RPMI7951 (cell line): ENCODE data around the gene KIRREL3. TPM values are rescaled to one million over a fixed set of nuclear protein-coding genes. Genes with fewer than 3 reads are reported as not detected.
A peak's percentile ranks its signal among the peaks of the same experiment; 100 is the strongest.

ENCODE experiments used
- DNase-seq: peaks from one replicate; pipeline ENCODE4 v3.0.0-alpha.2; 2012; ENCODE audit warnings: low read depth
- total RNA-seq: library from RNA; depleted of rRNA; stranded (reverse); fragments of >200 nt; shearing (Covaris generic); gene quantifications from 2 replicates; pipeline ENCODE4 v1.2.3, GENCODE V29; 2014

KIRREL3 gene
- total RNA-seq, 1 experiment from 2014 or later: 0.24 TPM

DNA sequence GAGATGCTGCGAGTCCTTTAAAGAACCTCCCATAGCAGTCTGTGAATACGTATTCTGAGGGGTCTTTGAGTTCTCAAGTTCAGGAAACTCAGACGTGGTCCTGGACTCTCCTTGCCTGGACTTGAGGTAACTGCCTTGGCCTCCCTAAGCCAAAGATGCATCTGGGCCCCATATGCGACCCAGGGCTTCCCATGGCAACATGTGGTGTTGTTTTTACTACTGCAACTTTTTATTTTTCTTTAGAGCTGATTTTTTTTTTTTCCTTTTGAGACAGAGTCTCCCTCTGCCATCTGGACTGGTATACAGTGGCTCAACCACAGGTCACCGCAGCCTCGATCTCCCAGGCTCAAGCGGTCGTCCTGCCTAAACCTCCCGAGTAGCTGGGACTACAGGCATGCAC, 324.0 kb downstream of the KIRREL3 start:
- no peak for DNase-seq

DNA sequence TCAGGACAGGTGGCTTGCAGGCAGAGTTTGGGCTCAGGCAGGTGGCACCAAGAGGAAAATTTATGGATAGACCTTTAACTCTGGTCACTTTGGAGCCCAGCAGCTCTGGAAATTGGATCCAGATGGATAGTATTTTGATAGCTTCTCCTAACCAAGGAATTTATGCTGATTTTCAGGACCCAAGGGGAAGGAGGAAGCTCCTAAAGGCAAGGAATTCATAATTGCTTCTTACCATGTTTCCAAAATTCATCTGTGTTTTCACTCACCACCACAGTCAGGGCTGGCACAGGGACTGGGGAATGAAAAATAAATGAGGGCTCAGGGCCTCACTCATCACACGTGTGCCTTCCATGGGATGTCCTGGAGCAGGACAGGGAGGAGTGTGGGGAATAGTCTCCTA, 327.3 kb downstream of the KIRREL3 start:
- DNase-seq: no peak

GRCh38 chr11:126669416-126669815, 331.2 kb downstream of the KIRREL3 start:
- no peak for DNase-seq

GRCh38 chr11:126664643-126665042, 335.9 kb downstream of the KIRREL3 start:
- DNase-seq: no peak

DNA sequence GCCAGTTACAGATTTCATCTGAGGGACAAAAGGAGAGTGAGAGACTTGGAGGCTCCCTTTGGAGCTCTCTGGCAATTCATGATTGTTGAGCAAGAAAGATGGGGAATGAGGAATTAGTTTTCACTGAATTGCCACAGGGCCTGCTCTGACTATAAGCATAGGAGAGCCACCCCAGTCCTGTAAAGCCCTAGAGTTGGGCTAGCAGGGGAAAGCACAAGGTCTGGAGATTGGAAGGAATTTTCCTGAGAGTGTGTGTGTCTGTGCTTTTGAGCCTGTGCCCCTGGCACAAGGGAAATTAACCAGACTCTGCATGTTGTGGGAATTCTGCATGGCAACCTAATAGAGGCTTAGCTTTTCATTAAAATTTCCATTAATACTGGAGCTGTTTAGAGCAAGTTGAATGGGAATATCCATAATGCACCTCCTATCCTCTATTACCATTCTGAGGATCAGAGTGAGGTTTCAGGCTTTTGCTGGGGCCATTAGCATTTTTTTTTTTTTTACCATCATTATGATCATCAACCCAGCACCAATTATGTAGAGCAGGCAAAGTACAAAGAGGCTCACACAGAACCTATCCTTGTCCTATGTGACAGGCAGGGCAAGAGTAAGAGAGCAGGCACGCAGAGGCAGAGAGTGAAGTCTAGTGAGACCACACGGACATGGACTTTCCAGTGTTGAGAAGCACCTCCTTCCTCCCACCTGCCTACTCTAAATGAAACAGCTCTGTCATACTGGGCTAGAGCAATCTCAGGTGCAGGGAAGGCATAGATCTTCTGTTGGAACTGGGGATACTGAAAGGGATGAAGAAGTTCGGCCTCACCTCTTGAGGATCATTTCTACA, 336.6 kb downstream of the KIRREL3 start:
- DNase-seq: no peak

DNA sequence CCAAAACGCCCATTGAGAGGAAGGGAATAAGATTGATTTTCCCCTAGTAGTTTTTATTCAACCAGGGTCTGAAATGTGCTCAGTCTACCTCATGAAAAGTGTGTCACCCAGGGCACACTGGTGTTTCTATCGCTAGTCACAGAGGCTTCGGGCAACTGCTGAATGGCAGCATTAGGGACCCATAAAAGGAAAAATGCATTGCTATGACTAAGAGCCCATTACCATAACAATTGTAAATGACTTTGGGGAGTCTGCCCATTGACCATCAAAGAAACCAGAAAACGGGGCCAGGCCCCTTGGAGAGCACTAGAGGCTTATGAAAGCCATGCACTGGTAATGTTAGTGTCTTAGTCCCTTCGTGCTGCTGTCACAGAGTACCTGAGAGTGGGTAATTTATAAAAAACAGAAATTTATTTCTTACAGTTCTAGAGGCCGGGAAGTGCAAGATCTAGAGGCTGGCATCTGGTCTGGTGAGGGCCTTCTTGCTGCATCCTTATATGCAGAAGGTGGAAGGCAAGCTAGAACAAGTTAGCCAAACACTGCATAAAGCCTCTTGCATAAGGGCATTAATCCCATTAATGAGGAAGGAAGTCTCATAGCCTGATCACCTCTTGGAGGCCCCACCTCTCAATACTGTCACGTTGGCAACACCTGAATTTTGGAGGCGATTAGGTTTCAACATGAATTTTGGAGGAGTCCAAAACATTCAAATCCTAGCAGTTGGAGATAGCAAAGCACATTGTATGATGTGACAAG, 338.4 kb downstream of the KIRREL3 start:
- no peak for DNase-seq

DNA sequence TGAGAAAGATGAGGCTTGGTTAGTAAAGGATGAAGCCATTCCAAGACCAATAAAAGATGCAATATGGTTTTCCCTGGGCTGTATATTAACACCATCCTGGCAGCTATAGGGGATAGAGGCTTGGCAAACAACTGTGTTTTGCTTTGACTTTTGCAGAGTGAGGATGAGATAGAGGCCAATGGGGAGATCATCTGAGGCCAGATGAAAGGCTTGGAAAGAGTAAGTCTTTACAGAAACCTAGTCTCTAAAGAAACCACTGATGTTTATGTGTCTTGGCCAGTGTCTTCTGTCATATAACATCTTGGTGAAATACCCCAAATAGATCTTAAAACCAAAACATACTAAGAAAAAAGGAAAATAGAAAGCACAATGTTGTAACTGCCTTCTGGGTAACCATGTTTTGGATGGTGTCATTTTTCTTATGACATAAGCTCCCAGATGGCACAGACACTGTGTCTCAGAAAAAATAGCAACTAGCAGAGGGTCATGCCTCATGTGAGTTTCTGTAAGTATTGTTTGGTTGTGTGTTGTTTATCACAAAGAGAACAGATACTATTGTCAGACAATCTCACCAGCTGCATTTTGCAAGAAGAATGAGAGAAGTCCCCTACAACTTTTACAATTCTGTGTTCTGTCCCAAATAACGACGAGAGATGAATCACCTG, 339.7 kb downstream of the KIRREL3 start:
- DNase-seq: no peak

DNA sequence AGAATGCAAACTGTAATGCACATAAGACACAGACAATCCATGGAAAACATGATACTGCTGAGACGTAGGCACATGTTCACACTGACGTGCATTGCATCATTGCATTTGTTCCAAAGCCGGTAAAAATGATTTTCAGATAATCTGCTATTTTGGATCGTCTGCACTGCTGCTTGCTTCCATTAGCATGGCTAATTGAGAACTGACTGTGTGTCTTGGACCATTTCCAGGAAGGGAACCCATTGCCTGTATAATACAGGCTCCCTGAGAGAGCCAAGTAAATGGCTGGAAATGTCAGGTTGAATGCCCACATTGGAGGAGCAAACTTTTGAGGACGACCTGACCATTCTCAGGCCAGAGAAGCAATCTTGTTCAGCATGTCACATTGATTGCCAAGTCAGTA, 340.2 kb downstream of the KIRREL3 start:
- DNase-seq: no peak

GRCh38 chr11:126658306-126659056, 342.1 kb downstream of the KIRREL3 start:
- no peak for DNase-seq

DNA sequence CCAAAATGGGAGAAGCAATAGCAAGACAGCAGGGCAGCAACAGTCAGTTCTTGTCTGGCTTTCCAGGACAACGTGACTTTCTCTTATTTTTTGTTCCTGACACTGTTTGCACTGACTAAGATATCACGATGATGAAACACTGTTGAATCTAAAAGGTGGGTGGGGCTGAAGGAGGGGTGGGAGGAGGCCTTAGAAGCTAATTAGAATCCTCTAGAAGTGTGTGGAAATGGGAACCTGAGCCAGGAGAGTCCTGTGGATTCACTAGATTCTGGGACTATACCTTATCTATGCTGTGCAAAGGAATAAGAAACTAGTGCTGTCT, 344.8 kb downstream of the KIRREL3 start:
- DNase-seq: no peak

DNA sequence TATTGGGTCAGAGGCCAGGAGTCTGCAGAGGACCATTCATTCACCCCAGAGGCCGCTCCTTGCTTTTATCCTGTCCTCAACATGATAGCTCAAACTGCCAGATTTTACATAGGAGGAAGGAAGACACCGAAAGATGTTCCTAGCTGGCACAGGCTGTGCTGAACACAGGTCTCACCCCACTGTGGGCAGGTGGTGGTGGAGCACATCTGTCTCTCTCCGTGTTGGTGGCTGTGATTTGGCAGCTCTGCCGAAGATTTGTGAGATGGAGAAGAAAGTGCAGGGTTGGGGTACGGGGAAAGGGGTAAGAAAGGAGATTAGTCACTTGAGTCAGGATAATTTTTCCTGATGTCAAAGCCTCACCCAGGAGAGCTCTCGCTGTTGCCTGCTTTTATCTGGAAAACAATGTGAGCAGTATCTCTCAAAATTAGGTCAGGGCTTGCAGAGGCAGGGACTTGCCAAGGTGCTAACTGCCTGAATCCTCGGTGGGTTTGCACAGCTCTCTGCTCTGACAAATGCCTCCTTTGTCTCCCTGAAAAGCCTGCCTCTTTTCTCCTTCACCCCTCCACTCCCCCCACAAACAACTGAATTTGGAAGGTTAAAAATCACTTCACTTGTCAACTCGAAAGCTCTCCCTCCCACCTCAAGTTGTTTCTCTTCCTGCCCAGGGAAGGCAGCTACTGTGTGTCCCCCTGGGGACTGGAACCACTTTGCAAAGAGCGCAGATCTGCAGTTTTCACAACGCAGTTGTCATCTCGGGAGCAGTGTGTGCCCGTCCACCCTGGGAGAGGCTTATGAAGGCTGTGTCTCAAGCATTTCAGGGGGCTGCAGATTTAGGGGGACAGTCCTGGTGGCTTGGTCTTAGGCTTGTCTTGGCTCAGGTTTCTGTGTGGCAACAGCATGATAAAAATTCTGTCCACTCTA, 345.4 kb downstream of the KIRREL3 start:
- DNase-seq: no peak

- no peak for DNase-seq
Measured at GRCh38 chr11:126653040-126653439, 347.5 kb downstream of the KIRREL3 start.

DNA sequence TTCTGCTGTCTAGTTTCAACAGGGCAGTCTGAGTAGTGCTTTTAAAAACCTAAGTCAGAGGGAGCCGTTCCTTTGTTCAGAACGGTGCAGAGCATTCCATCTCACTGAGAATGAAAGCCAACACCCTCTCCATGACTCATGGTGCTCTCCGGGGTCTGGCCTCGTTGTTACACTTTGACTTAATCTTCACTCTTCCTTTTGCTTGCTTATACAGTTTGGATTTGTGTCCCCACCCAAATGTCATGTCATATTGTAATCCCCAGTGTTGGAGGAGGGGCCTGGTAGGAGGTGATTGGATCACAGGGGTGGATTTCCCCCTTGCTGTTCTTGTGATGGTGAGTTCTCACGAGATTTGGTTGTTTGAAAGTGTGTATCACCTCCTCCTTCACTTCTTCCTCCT, 352.8 kb downstream of the KIRREL3 start:
- DNase-seq: peak; percentile 74

- DNase-seq: peak; percentile 45
Measured at GRCh38 chr11:126646701-126647557, 353.6 kb downstream of the KIRREL3 start.

- peak; percentile 50 for DNase-seq
Measured at GRCh38 chr11:126645186-126645585, 355.4 kb downstream of the KIRREL3 start.

DNA sequence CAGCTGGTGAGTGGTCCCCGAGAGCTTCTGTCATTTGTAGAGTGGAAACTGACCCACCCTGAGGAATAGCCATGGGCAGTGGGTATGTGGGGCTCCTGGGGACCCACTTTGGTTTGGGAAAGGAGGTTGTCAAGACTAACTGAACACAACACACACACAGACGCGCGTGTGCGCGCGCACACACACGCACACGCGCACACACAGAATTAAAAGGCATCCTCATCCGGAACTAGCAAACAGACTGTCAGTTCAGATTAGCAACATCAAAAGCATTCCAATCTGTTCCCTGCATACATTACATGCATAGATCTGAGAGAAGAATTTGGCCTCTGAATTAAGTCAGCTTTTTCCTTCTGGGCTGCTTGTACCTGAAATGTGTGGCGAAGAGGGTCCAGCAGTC, 360.4 kb downstream of the KIRREL3 start:
- DNase-seq: no peak

GRCh38 chr11:126639692-126640091, 360.9 kb downstream of the KIRREL3 start:
- DNase-seq: no peak

DNA sequence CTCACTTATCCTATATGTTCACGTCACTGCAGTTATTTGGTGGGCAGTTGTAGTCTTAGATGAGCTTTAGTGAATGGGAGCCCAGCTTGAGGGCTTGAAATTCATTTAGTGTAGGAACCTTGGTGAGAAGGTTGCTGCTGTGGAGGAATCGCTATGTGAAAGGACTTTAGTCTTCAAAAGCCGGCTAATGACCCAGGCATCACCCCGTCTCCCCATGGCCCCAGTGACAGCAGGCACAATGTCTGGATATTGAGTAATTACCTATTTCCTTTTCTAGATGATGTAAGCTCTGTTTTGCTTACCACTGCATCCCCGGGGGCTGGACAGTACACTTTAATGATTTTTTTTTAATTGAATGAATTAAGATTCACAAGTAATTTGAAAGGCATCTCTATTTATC, 361.9 kb downstream of the KIRREL3 start:
- no peak for DNase-seq

GRCh38 chr11:126637795-126638175, 362.8 kb downstream of the KIRREL3 start:
- peak; percentile 71 for DNase-seq
